GM23248 (cell line): ENCODE data around the gene USF1. TPM values are rescaled to one million over a fixed set of nuclear protein-coding genes. Genes with fewer than 3 reads are reported as not detected.

Experiments
- DNase-seq: peaks from one replicate; pipeline ENCODE4 v3.0.0-alpha.2; 2015
- H2AFZ ChIP-seq: fragments of 200-600 bp; sonication (generic); 2 replicates; pipeline ENCODE4 v1.6.1; 2016; ENCODE audit warnings: antibody characterized with exemption
- H3F3A ChIP-seq: fragments of 200-600 bp; sonication (generic); 2 replicates; pipeline ENCODE4 v1.6.1; 2016; ENCODE audit warnings: mild to moderate bottlenecking, antibody characterized with exemption, mixed run types; ENCODE audit not compliant: insufficient read depth
- H3K27ac ChIP-seq: fragments of 200-600 bp; sonication (generic); 2 replicates; pipeline ENCODE4 v1.5.1; 2016; ENCODE audit warnings: mild to moderate bottlenecking
- H3K27me3 ChIP-seq: fragments of 200-600 bp; sonication (generic); replicated peaks from 2 replicates; pipeline ENCODE4 v1.6.1; 2016; ENCODE audit warnings: mild to moderate bottlenecking; ENCODE audit not compliant: insufficient read depth
- H3K36me3 ChIP-seq: fragments of 200-600 bp; sonication (generic); 2 replicates; pipeline ENCODE4 v1.6.1; 2016; ENCODE audit warnings: low read depth, mild to moderate bottlenecking
- H3K4me1 ChIP-seq: fragments of 200-600 bp; sonication (generic); 2 replicates; pipeline ENCODE4 v1.6.1; 2016; ENCODE audit warnings: mild to moderate bottlenecking; ENCODE audit not compliant: insufficient read depth
- H3K4me2 ChIP-seq: fragments of 200-600 bp; sonication (generic); one replicate; pipeline ENCODE4 v1.6.1; 2016; ENCODE audit warnings: mild to moderate bottlenecking; ENCODE audit not compliant: unreplicated experiment
- H3K4me3 ChIP-seq: fragments of 200-600 bp; sonication (generic); 2 replicates; pipeline ENCODE4 v1.5.1; 2016; ENCODE audit warnings: mild to moderate bottlenecking
- H3K79me2 ChIP-seq: fragments of 200-600 bp; sonication (generic); 2 replicates; pipeline ENCODE4 v1.6.1; 2016; ENCODE audit warnings: mild to moderate bottlenecking; ENCODE audit not compliant: insufficient read depth
- H3K9ac ChIP-seq: fragments of 200-600 bp; sonication (generic); 2 replicates; pipeline ENCODE4 v1.6.1; 2016; ENCODE audit warnings: mild to moderate bottlenecking
- H3K9me2 ChIP-seq: fragments of 200-600 bp; sonication (generic); 2 replicates; pipeline ENCODE4 v1.6.1; 2016; ENCODE audit warnings: mixed run types, mild to moderate bottlenecking, moderate library complexity; ENCODE audit not compliant: insufficient read depth
- H3K9me3 ChIP-seq: fragments of 200-600 bp; sonication (generic); one replicate; pipeline ENCODE4 v1.6.1; 2017; ENCODE audit warnings: low read depth
- H4K20me1 ChIP-seq: fragments of 200-600 bp; sonication (generic); 2 replicates; pipeline ENCODE4 v1.6.0; 2016; ENCODE audit not compliant: insufficient read depth
- EZH2 ChIP-seq: fragments of 200-600 bp; sonication (generic); IDR thresholded peaks from 2 replicates; pipeline ENCODE4 v1.6.1; 2018; ENCODE audit warnings: antibody characterized with exemption, mild to moderate bottlenecking; ENCODE audit not compliant: insufficient read depth, poor library complexity, severe bottlenecking
- EZH2phosphoT487 ChIP-seq: fragments of 200-600 bp; sonication (generic); IDR thresholded peaks from 2 replicates; pipeline ENCODE4 v1.6.1; 2018; ENCODE audit warnings: antibody characterized with exemption, moderate library complexity, mild to moderate bottlenecking, low read depth; ENCODE audit not compliant: insufficient read depth
- WGBS, 2 experiments: methylation state at CpG; one replicate each; pipeline ENCODE4 v1.1.6; 2015 to 2017; ENCODE audit warnings: low lambda C conversion rate in 2 of 2, low coverage in 1 of 2; ENCODE audit errors: missing lambda C conversion rate in 2 of 2; 5-methylcytosine and 5-hydroxymethylcytosine counted together
- in situ Hi-C: fragments of 300-500 bp; cut with MboI; formaldehyde crosslinking; loops from 2 replicates; pipeline ENCODE4 v1.15.0; 2020
- polyA plus RNA-seq: library from polyadenylated mRNA; unstranded; fragments of >200 nt; fragmentation: Nextera tagmentation; extraction: Ambion mirVana; gene quantifications from 2 replicates; pipeline ENCODE4 v1.2.1, GENCODE V29; 2016
- total RNA-seq: library from RNA; depleted of rRNA; stranded (reverse); fragments of >200 nt; shearing (Covaris generic); gene quantifications from 2 replicates; pipeline ENCODE4 v1.2.3, GENCODE V29; 2014

Gene USF1
- total and polyA plus RNA-seq, 2 experiments from 2014 or later = 17.1 to 53.2 TPM

DNA sequence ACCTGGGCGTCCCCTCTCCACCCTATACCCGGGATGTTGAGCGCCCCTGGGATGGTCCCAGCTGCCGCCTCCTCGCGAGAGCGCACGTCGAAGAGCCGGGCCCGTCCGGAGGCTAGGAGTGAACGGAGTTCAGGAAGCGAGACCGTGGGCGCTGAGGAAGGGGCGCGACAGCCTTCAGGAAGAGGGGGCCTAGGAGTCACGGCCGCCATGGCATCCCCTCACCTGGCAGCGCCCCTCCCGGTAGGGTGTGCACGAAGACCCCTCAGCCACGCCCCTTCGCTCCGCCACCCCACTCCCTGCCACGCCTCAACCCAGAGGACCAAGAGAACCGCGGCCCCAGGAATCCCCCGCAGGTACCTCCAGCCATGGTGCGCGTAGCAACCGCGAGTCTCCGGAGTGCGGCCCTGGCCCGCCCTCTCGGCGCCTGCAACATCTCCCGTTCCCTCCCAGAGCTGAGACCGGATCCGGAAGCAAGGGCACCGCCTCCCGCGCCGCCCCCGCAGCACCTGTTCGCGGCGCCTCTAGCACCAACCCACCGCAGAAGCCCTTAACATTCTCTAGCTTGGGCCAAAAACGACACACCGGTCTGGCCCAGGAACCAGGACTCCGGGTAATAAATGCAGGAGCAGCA, 7.1 kb downstream of the USF1 start, which contains the start of gene TSTD1:
TSS of gene TSTD1 (minus strand) at position 442 of the 631 bp plus-strand sequence. CDS start at position 367, 75 bp downstream.
- Histone ChIP-seq H3K27me3 (no peaks in the 10 kb centered on the region), H3K9me3 (no peaks in the 10 kb centered on the region), H3K4me1 (no peaks in the 10 kb centered on the region), H3K79me2 (peaks cover 20% of the 10 kb centered on the region), H3K4me2 (no peak within 1 kb of the TSS), H2AFZ (no peak within 1 kb of the TSS), H3K4me3 (no peak within 1 kb of the TSS), H3F3A (peaks cover 5% of the 10 kb centered on the region; the same call in 1 of the 2 replicates), H3K36me3 (peaks cover 7% of the 10 kb centered on the region; the same call in 1 of the 2 replicates), H3K27ac (no peak within 1 kb of the TSS), H3K9ac (no peak within 1 kb of the TSS), H4K20me1 (no peaks in the 10 kb centered on the region), H3K9me2 (no peaks in the 10 kb centered on the region)
- DNase-seq = no peak
- in situ Hi-C loops = no loop called here
- TF ChIP-seq EZH2 = no peak
- no peak for TF ChIP-seq EZH2phosphoT487
- WGBS, 2 experiments = 81 to 85% methylated on average over 42 to 53 of the region's 54 CpGs

DNA sequence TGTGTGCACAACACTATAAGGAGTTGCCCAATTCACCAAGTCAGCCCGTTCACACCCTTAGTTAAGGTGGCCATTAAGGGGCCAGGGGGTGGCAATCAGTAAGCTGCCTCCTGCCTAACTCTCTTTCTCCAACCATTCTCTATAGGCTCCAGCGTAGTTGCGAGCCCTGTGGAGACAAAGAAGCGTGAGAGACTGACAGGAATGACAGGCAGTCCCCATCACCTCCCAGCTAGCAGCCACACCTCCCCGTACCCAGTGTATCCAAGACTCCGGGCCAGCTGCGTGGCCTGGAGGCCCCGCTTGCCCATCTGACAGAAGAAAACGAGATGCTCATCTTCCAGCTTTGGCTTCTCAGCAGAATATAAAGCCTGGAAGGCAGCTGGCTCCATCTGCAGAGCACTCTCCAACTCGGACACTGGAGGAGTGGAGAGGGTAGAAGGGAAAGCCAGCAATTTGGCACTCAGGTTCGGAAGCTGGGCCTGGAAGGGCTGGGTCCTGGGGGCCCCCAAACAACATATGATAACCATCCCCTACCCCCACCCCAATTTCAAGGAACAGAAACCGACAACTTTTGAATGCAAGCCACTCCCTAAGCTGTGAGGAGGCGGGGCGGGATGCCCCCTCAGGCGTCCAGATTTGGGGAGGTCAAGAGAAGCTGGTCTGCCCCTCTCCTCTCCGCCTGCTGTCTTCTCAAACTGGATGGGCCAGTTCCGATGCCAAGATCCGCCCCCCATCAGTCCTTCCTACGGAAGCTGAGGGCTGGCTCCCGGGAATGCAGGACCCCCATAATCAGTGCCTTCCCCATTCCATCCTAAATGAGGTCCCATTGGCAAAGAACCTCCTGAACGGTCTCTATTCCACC, 7.9 kb downstream of the USF1 start:
- Histone ChIP-seq H3K4me1 (no peaks in the 10 kb centered on the region), H3K9ac (no peak overlapping the region), H3K79me2 (peaks cover 13% of the 10 kb centered on the region), H3F3A (peaks cover 5% of the 10 kb centered on the region; the same call in 1 of the 2 replicates), H3K27ac (no peak overlapping the region), H3K27me3 (no peaks in the 10 kb centered on the region), H3K4me2 (no peak overlapping the region), H3K36me3 (peaks cover 7% of the 10 kb centered on the region; the same call in 1 of the 2 replicates), H2AFZ (no peak overlapping the region), H3K9me3 (no peaks in the 10 kb centered on the region), H3K9me2 (no peaks in the 10 kb centered on the region), H4K20me1 (no peaks in the 10 kb centered on the region), H3K4me3 (no peak overlapping the region)
- 83 to 84% methylated on average over 20 to 21 of the region's 21 CpGs for WGBS, 2 experiments
- in situ Hi-C loops = no loop called here
- no peak for DNase-seq
- TF ChIP-seq EZH2phosphoT487 = no peak
- TF ChIP-seq EZH2 = no peak

DNA sequence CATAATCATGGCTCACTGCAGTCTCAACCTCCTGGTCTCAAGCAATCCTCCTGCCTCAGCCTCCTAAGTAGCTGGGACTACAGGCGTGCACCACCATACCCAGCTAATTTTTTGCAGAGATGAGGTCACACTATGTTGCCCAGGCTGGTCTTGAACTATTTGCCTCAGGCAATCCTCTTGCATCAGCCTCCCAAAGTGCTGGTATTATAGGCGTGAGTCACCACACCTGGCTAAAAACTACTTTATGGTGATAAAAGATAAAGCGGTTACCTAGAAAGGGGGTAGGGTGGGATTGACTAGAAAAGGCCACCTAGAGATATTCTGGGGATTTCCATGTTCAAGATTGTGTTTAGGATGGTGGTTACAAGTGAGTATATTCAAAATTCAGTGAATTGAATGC, 12.0 kb downstream of the USF1 start:
- Histone ChIP-seq H2AFZ (no peak overlapping the region), H3F3A (peaks cover 5% of the 10 kb centered on the region; the same call in 1 of the 2 replicates), H3K79me2 (no peaks in the 10 kb centered on the region), H3K9ac (no peak overlapping the region), H3K27me3 (no peaks in the 10 kb centered on the region), H3K36me3 (no peaks in the 10 kb centered on the region), H4K20me1 (no peaks in the 10 kb centered on the region), H3K4me2 (no peak overlapping the region), H3K9me3 (no peaks in the 10 kb centered on the region), H3K4me1 (0 out of 2 replicates have a peak, but pooled peaks cover 4% of the 10 kb centered on the region), H3K9me2 (no peaks in the 10 kb centered on the region), H3K4me3 (no peak overlapping the region), H3K27ac (no peak overlapping the region)
- TF ChIP-seq EZH2phosphoT487 = no peak
- TF ChIP-seq EZH2 = no peak
- WGBS, 2 experiments = 89 to 90% methylated on average over 3 of the region's 3 CpGs
- DNase-seq = peak; percentile 16
- in situ Hi-C loops = no loop called here

DNA sequence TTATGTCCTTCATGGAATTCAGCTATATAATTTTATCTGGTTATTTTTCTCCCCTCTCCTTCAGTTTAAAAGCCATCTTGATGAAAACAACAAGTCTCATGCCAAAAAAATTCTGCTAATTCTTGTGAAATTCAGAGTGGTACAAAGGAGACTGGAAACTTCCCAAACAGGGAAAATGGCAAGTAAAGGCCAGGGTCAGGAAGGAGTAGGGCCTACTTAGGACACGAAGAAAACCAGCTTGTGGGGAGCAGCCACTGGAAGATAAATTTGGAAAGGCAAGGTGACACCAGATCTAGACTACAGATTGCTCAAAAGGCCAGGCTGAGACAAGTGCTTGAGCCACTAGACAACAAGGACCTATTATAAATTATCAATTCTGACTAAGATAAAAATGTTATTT, 13.4 kb downstream of the USF1 start:
- H3K79me2 ChIP-seq = no peaks in the 10 kb centered on the region
- no peaks in the 10 kb centered on the region for H3K36me3 ChIP-seq
- in situ Hi-C loops = no loop called here
- H4K20me1 ChIP-seq = no peaks in the 10 kb centered on the region
- 76 to 95% methylated on average over 1 of the region's 1 CpG for WGBS, 2 experiments
- no peak overlapping the region for H3K9ac ChIP-seq
- H3K4me3 ChIP-seq = no peak overlapping the region
- no peak overlapping the region for H2AFZ ChIP-seq
- no peaks in the 10 kb centered on the region for H3K9me2 ChIP-seq
- H3K4me2 ChIP-seq = no peak overlapping the region
- 0 out of 2 replicates have a peak, but pooled peaks cover 4% of the 10 kb centered on the region for H3K4me1 ChIP-seq
- TF ChIP-seq EZH2phosphoT487 = no peak
- TF ChIP-seq EZH2 = no peak
- peaks cover 5% of the 10 kb centered on the region; the same call in 1 of the 2 replicates for H3F3A ChIP-seq
- no peaks in the 10 kb centered on the region for H3K9me3 ChIP-seq
- H3K27ac ChIP-seq = no peak overlapping the region
- DNase-seq = no peak
- H3K27me3 ChIP-seq = no peaks in the 10 kb centered on the region
